GM12878 (cell line): ENCODE measurements around the gene TATDN2. TPM values are rescaled to one million over a fixed set of nuclear protein-coding genes. Genes with fewer than 3 reads are reported as not detected.

Source experiments
- ASH2L ChIP-seq: fragments of 300-600, 200-600 bp; sonication (generic); IDR thresholded peaks from 2 replicates; pipeline ENCODE4 v1.6.1; 2017; ENCODE audit warnings: low read depth, mild to moderate bottlenecking, borderline replicate concordance
- BCL11A ChIP-seq: IDR thresholded peaks from 2 replicates; pipeline ENCODE4 v1.6.1; 2011; ENCODE audit warnings: low read depth, low read length
- BHLHE40 ChIP-seq, 2 experiments: fragments of 450-650 bp in 1 of 2; IDR thresholded peaks; 2 replicates each; pipeline ENCODE4 v1.6.1; 2011 to 2017; ENCODE audit warnings: low read depth in 2 of 2, borderline replicate concordance in 1 of 2, improper control_type of control experiment in 1 of 2, low read length in 1 of 2, mild to moderate bottlenecking in 1 of 2
- CHD2 ChIP-seq: IDR thresholded peaks from 2 replicates; pipeline ENCODE4 v1.6.1; 2011; ENCODE audit warnings: low read depth, low read length, improper control_type of control experiment, borderline replicate concordance
- DPF2 ChIP-seq: fragments of 450-650 bp; IDR thresholded peaks from 2 replicates; pipeline ENCODE4 v1.6.1; 2017; ENCODE audit warnings: mild to moderate bottlenecking
- ESRRA ChIP-seq: IDR thresholded peaks from 2 replicates; pipeline ENCODE4 v1.6.1; 2012; ENCODE audit warnings: mild to moderate bottlenecking, low read length, improper control_type of control experiment
- GATAD2B ChIP-seq: fragments of 450-650 bp; conservative IDR thresholded peaks from 2 replicates; pipeline ENCODE4 v1.6.1; 2017; ENCODE audit warnings: low read depth, mild to moderate bottlenecking, moderate library complexity
- HDGF ChIP-seq: fragments of 450-650 bp; IDR thresholded peaks from 2 replicates; pipeline ENCODE4 v1.6.1; 2016; ENCODE audit warnings: antibody characterized with exemption
- KLF5 ChIP-seq: fragments of 450-650 bp; IDR thresholded peaks from 2 replicates; pipeline ENCODE4 v1.6.1; 2014; ENCODE audit warnings: mild to moderate bottlenecking; ENCODE audit not compliant: partially characterized antibody
- MAX ChIP-seq: IDR thresholded peaks from 2 replicates; pipeline ENCODE4 v1.6.1; 2012; ENCODE audit warnings: low read depth, low read length, improper control_type of control experiment
- MTA2 ChIP-seq: fragments of 450-650 bp; IDR thresholded peaks from 2 replicates; pipeline ENCODE4 v1.6.1; 2016; ENCODE audit warnings: low read depth, mild to moderate bottlenecking, moderate library complexity
- NKRF ChIP-seq: fragments of 450-650 bp; conservative IDR thresholded peaks from 2 replicates; pipeline ENCODE4 v1.6.1; 2017; ENCODE audit warnings: mild to moderate bottlenecking, moderate library complexity
- NR2F1 ChIP-seq: fragments of 450-650 bp; conservative IDR thresholded peaks from 2 replicates; pipeline ENCODE4 v1.6.1; 2017; ENCODE audit warnings: mild to moderate bottlenecking
- NRF1 ChIP-seq: conservative IDR thresholded peaks from 2 replicates; pipeline ENCODE4 v1.6.1; 2011; ENCODE audit warnings: mild to moderate bottlenecking, low read depth, low read length, improper control_type of control experiment
- PKNOX1 ChIP-seq: fragments of 450-650 bp; IDR thresholded peaks from 2 replicates; pipeline ENCODE4 v1.6.1; 2016; ENCODE audit warnings: mild to moderate bottlenecking
- POLR2AphosphoS2 ChIP-seq: IDR thresholded peaks from 2 replicates; pipeline ENCODE4 v1.6.1; 2011; ENCODE audit warnings: low read depth, mild to moderate bottlenecking, low read length, improper control_type of control experiment, moderate library complexity
- POLR2AphosphoS5 ChIP-seq: IDR thresholded peaks from 2 replicates; pipeline ENCODE4 v1.6.1; 2011; ENCODE audit warnings: mild to moderate bottlenecking, low read length, inconsistent platforms
- RB1 ChIP-seq: fragments of 450-650 bp; formaldehyde crosslinking; IDR thresholded peaks from 2 replicates; pipeline ENCODE4 v1.6.1; 2017; ENCODE audit warnings: mild to moderate bottlenecking, borderline replicate concordance
- SMAD1 ChIP-seq: fragments of 450-650 bp; IDR thresholded peaks from 2 replicates; pipeline ENCODE4 v1.6.1; 2018; ENCODE audit warnings: mild to moderate bottlenecking, low read depth; ENCODE audit not compliant: partially characterized antibody
- STAT1 ChIP-seq: fragments of 450-650 bp; conservative IDR thresholded peaks from 2 replicates; pipeline ENCODE4 v1.6.1; 2014; ENCODE audit warnings: antibody characterized with exemption, mild to moderate bottlenecking
- STAT3 ChIP-seq: IDR thresholded peaks from 2 replicates; pipeline ENCODE4 v1.6.1; 2011; ENCODE audit warnings: low read depth, low read length, improper control_type of control experiment
- TAF1 ChIP-seq: IDR thresholded peaks from 2 replicates; pipeline ENCODE4 v1.6.1; 2011; ENCODE audit warnings: mild to moderate bottlenecking, low read depth, low read length, borderline replicate concordance
- YBX1 ChIP-seq: fragments of 450-650 bp; IDR thresholded peaks from 2 replicates; pipeline ENCODE4 v1.6.1; 2016; ENCODE audit warnings: antibody characterized with exemption
- YY1 ChIP-seq: IDR thresholded peaks from 2 replicates; pipeline ENCODE4 v1.6.1; 2011; ENCODE audit warnings: low read depth, mild to moderate bottlenecking, low read length
- ZNF24 ChIP-seq: fragments of 450-650 bp; IDR thresholded peaks from 2 replicates; pipeline ENCODE4 v1.6.1; 2017; ENCODE audit warnings: antibody characterized with exemption, mild to moderate bottlenecking
- ZSCAN29 ChIP-seq: fragments of 450-650 bp; IDR thresholded peaks from 2 replicates; pipeline ENCODE4 v1.6.1; 2017; ENCODE audit warnings: mild to moderate bottlenecking, moderate library complexity
- polyA plus RNA-seq, 11 experiments: library from polyadenylated mRNA; depleted of rRNA in 4 of 11; unstranded in 6 of 11; stranded (reverse) in 5 of 11; fragments of >200 nt; fragmentation: Nextera tagmentation in 4 of 11; fragmentation: Illumina TruSeq in 1 of 11; extraction: Ambion mirVana in 4 of 11; extraction: Trizol in 1 of 11; gene quantifications; 1 replicate in 1 of 11; 2 replicates in 10 of 11; pipeline versions ENCODE4 v1.2.1 to v1.2.3, GENCODE V29; 2011 to 2016; ENCODE audit warnings: inconsistent platforms in 2 of 11, missing spikeins in 2 of 11, low read depth in 1 of 11
- total RNA-seq, 4 experiments: library from RNA; depleted of rRNA in 3 of 4; stranded (reverse); fragments of >200 nt in 3 of 4; fragmentation: Illumina TruSeq in 1 of 4; extraction: Trizol in 1 of 4; gene quantifications; 2 replicates each; pipeline versions ENCODE4 v1.2.1 to v1.2.3, GENCODE V29; 2013 to 2021
- TF ChIP-seq, protein P1 (sequence below): fragments of 450-650 bp; IDR thresholded peaks from 2 replicates; pipeline ENCODE4 v1.6.1; 2017; ENCODE audit warnings: low read depth, mild to moderate bottlenecking, moderate library complexity

TATDN2 gene
- total and polyA plus RNA-seq, 10 of the 15 experiments (the other 5 are each of a cell fraction or from before 2014, with no cell fraction given): 4.2 to 36.5 (median 15.8) TPM

DNA sequence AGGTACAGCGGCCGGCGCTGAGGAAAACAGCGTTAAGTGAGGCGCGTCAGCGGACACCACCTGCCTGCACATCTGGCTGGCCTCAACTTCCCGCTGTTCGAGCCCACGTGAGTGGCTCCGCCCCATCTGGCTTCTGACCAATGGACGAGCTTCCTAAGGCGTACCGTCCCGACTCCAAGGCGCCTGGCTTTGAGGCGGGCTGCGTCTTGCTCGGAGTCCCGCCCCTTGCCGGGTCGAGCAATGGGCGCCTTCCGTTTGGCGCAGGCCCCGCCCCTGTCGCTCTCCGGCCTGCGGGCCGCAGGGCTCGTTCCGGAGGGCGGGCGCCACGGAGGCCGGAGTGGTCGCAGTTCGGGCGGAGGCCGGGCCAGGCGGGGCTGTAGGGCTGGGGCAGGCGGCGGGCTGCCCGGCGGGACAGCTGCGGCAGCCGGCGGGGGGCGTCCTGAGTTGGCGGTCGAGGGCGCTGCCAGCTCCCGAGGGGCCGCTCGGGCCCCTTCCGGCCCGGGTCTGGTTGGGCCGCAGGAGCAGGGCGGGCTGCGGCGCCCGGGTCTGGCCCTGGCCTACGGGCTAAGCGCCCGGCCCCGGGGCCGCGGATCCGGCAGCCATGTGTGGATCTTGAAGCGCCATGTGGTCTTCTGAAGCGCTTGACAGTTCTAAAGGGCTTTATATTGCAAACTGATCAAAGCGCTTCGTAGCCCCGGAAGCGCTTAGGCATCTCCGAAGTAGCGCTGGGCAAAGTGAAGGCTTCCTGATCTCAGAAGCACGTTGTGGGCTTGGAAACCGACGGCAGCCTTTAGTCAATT is at the start of gene TATDN2 (continued):
- peak; percentile 93 for TF ChIP-seq MAX
- TF ChIP-seq ZSCAN29: peak; percentile 66; the same call in 1 of the 2 replicates
- no peak for TF ChIP-seq BCL11A
- peak; percentile 79 for TF ChIP-seq PKNOX1
- peak; percentile 93 to 96 for TF ChIP-seq BHLHE40 (IDR thresholded peaks at IDR 0.05; ENCODE audit: borderline replicate concordance in 1 of 2, low read depth in 2 of 2, low read length in 1 of 2)
- peak; percentile 67; the same call in 1 of the 2 replicates for TF ChIP-seq POLR2AphosphoS2
- TF ChIP-seq STAT1: 0 out of 2 replicates have a peak, but pooled peaks have one; percentile 26
- TF ChIP-seq YBX1: no peak
- TF ChIP-seq RB1: 0 out of 2 replicates have a peak, but pooled peaks have one; percentile 21
- TF ChIP-seq, protein P1, sequence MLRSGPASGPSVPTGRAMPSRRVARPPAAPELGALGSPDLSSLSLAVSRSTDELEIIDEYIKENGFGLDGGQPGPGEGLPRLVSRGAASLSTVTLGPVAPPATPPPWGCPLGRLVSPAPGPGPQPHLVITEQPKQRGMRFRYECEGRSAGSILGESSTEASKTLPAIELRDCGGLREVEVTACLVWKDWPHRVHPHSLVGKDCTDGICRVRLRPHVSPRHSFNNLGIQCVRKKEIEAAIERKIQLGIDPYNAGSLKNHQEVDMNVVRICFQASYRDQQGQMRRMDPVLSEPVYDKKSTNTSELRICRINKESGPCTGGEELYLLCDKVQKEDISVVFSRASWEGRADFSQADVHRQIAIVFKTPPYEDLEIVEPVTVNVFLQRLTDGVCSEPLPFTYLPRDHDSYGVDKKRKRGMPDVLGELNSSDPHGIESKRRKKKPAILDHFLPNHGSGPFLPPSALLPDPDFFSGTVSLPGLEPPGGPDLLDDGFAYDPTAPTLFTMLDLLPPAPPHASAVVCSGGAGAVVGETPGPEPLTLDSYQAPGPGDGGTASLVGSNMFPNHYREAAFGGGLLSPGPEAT: peak; percentile 23; the same call in 1 of the 2 replicates
- peak; percentile 29; the same call in 1 of the 2 replicates for TF ChIP-seq ESRRA
- TF ChIP-seq HDGF: peak; percentile 93
- TF ChIP-seq NRF1: 0 out of 2 replicates have a peak, but pooled peaks have one; percentile 25
- TF ChIP-seq ASH2L: 0 out of 2 replicates have a peak, but pooled peaks have one; percentile 25
- peak; percentile 85 for TF ChIP-seq DPF2
- TF ChIP-seq MTA2: no peak
- peak; percentile 61; the same call in 1 of the 2 replicates for TF ChIP-seq TAF1
- TF ChIP-seq SMAD1: no peak
- TF ChIP-seq STAT3: no peak
- peak; percentile 37; the same call in 1 of the 2 replicates for TF ChIP-seq YY1
- TF ChIP-seq GATAD2B: peak; percentile 94
- TF ChIP-seq NR2F1: peak; percentile 74
- peak; percentile 53; the same call in 1 of the 2 replicates for TF ChIP-seq POLR2AphosphoS5
- peak; percentile 86 for TF ChIP-seq NKRF
- TF ChIP-seq CHD2: 0 out of 2 replicates have a peak, but pooled peaks have one; percentile 53
- TF ChIP-seq KLF5: peak; percentile 80
- 0 out of 2 replicates have a peak, but pooled peaks have one; percentile 51 for TF ChIP-seq ZNF24
